Mesothelial cell of epicardium (in vitro differentiated cells): Measurements from ENCODE around the gene YBX1. TPM values are rescaled to one million over a fixed set of nuclear protein-coding genes. Genes with fewer than 3 reads are reported as not detected.
"Not testable (repeated sequence)": the region's sequence is repeated elsewhere in the genome, so short reads cannot be mapped to it uniquely, and the experiment has no call there.

Source experiments
- DNase-seq, 2 experiments: peaks; one replicate each; pipeline ENCODE4 v3.0.0; 2021; ENCODE audit warnings: low spot score in 2 of 2; ENCODE audit not compliant: unreplicated experiment in 2 of 2
- H3K27ac Mint-ChIP-seq: 2 replicates; pipeline ENCODE4 v1.8.0; 2021; ENCODE audit warnings: mixed read lengths
- H3K27me3 Mint-ChIP-seq: 2 replicates; pipeline ENCODE4 v1.8.0; 2021; ENCODE audit warnings: low read depth, mixed read lengths
- H3K36me3 Mint-ChIP-seq: 2 replicates; pipeline ENCODE4 v1.8.0; 2021; ENCODE audit warnings: mixed read lengths
- H3K4me1 Mint-ChIP-seq: 2 replicates; pipeline ENCODE4 v1.8.0; 2021; ENCODE audit warnings: mixed read lengths
- H3K4me3 Mint-ChIP-seq: 2 replicates; pipeline ENCODE4 v1.8.0; 2021; ENCODE audit warnings: mild to moderate bottlenecking, moderate library complexity, mixed read lengths
- H3K9me3 Mint-ChIP-seq: 2 replicates; pipeline ENCODE4 v1.8.0; 2021; ENCODE audit warnings: mixed read lengths
- CTCF ChIP-seq: fragments of 200-600 bp; sonication (generic); IDR thresholded peaks from one replicate; pipeline ENCODE4 v1.5.0; 2021; ENCODE audit warnings: antibody characterized with exemption; ENCODE audit not compliant: unreplicated experiment
- total RNA-seq: library from RNA; stranded (reverse); gene quantifications from 3 replicates; pipeline ENCODE4 v1.2.1, GENCODE V29; 2021

The YBX1 gene
- total RNA-seq, 1 donor from 2014 or later: 405 TPM

- H3K9me3 Mint-ChIP-seq: peaks cover 14% of the 10 kb centered on the region
- H3K4me1 Mint-ChIP-seq: peaks cover under 1% of the 10 kb centered on the region
These were observed 66.5 kb downstream of the YBX1 start for GRCh38 chr1:42748461-42749410.

GRCh38 chr1:42750041-42750440 is 67.8 kb downstream of the YBX1 start:
- Mint-ChIP-seq H3K27me3 (no peaks in the 10 kb centered on the region), H3K27ac (no peak overlapping the region), H3K36me3 (peaks cover 67% of the 10 kb centered on the region), H3K4me3 (no peak overlapping the region), H3K9me3 (peaks cover 14% of the 10 kb centered on the region), H3K4me1 (no peaks in the 10 kb centered on the region)
- no peak for DNase-seq
- TF ChIP-seq CTCF: no peak

More at GRCh38 chr1:42748461-42749410, 66.5 kb downstream of the YBX1 start:
- Mint-ChIP-seq H3K27me3 (no peaks in the 10 kb centered on the region), H3K4me3 (no peak overlapping the region), H3K27ac (no peak overlapping the region), H3K36me3 (peaks cover 57% of the 10 kb centered on the region)
- no peak for TF ChIP-seq CTCF
- DNase-seq: no peak

GRCh38 chr1:42751511-42752070 is 69.4 kb downstream of the YBX1 start:
- H3K9me3 Mint-ChIP-seq: peaks cover 14% of the 10 kb centered on the region

DNA sequence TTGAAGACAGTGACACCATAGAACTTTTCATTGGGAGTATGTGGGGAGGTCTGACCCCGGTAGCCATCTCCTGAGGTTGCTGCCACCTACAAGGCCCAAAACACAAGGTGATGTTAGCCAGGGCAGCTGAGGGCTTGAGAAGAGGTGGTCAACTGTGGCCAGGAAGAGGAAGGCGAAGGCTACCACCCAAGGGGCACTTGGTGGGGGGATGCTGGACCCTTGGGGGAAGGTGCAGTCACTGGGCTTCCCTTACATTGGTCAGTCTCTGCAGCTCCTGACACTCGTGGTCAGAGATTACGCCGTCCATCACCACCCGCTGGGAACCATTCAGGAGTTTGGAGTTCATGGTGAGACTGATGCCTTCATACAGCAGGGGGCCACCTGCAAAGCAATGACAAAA is 70.1 kb downstream of the YBX1 start:
- TF ChIP-seq CTCF: no peak
- H3K36me3 Mint-ChIP-seq: peaks cover 68% of the 10 kb centered on the region
- no peak overlapping the region for H3K27ac Mint-ChIP-seq
- DNase-seq: no peak
- no peaks in the 10 kb centered on the region for H3K27me3 Mint-ChIP-seq
- no peaks in the 10 kb centered on the region for H3K4me1 Mint-ChIP-seq
- H3K4me3 Mint-ChIP-seq: no peak overlapping the region
- H3K9me3 Mint-ChIP-seq: peaks cover 14% of the 10 kb centered on the region

More at GRCh38 chr1:42751511-42752070, 69.4 kb downstream of the YBX1 start:
- H3K4me3 Mint-ChIP-seq, H3K27ac Mint-ChIP-seq, DNase-seq, H3K27me3 Mint-ChIP-seq, H3K4me1 Mint-ChIP-seq: not testable (repeated sequence)
- peaks cover 71% of the 10 kb centered on the region for H3K36me3 Mint-ChIP-seq

DNA sequence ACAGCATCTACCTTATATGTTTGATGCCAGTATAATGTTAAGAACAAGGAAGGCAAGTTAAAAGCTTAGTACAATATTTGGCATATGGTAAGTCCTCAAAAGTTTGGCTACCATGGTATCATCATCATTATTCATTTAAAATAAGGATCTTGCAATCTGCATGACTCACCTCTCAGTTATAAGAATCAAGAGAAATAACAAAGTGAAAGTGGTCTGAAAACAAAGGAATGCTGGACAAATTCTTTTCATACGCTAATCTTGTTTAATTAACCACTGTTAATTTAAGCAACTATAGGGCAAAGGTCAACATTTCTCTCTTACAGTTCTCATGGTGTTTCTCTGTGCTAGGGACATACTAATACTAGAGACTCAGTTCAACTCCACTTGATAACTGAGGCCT is 70.9 kb downstream of the YBX1 start:
- no peak for DNase-seq
- Mint-ChIP-seq H3K27ac (no peak overlapping the region), H3K27me3 (no peaks in the 10 kb centered on the region), H3K4me1 (no peaks in the 10 kb centered on the region), H3K4me3 (no peak overlapping the region), H3K9me3 (peaks cover 14% of the 10 kb centered on the region), H3K36me3 (peaks cover 66% of the 10 kb centered on the region)
- TF ChIP-seq CTCF: no peak

Other genes with a start within 250 kb of the YBX1 start
- 0.54 to 0.91 TPM (median 0.76 TPM) in 3 replicates for gene ZMYND12, start 226.4 kb upstream of the YBX1 start, total RNA-seq
- gene PPCS, start 225.9 kb upstream of the YBX1 start, total RNA-seq: 40.0 to 45.0 TPM (median 41.3 TPM) in 3 replicates
- gene CCDC30, start 219.1 kb upstream of the YBX1 start, total RNA-seq: 5.1 to 7.5 TPM (median 5.8 TPM) in 3 replicates
- 42.5 to 44.1 TPM (median 43.3 TPM) in 3 replicates for gene PPIH, start 24.0 kb upstream of the YBX1 start, total RNA-seq
- 1.6 to 1.7 TPM (median 1.6 TPM) in 3 replicates for gene CLDN19, start 57.8 kb downstream of the YBX1 start, total RNA-seq
- 104 to 123 TPM (median 105 TPM) in 3 replicates for gene P3H1, start 84.6 kb downstream of the YBX1 start, total RNA-seq
- gene C1orf50, start 84.8 kb downstream of the YBX1 start, total RNA-seq: 6.5 to 10.4 TPM (median 7.4 TPM) in 3 replicates
- gene TMEM269, start 102.6 kb downstream of the YBX1 start, total RNA-seq: 0.54 to 0.98 TPM (median 0.91 TPM) in 3 replicates
- 14.7 to 17.2 TPM (median 15.4 TPM) in 3 replicates for gene ERMAP, start 134.7 kb downstream of the YBX1 start, total RNA-seq
- 44.3 to 48.1 TPM (median 45.4 TPM) in 3 replicates for gene SVBP, start 135.0 kb downstream of the YBX1 start, total RNA-seq
- 14.2 to 15.2 TPM (median 14.2 TPM) in 3 replicates for gene ZNF691, start 164.2 kb downstream of the YBX1 start, total RNA-seq